Activated T-helper 1 cell treated with Interleukin-2 at 50 U/mL for 16 hours (primary cell): Measurements from ENCODE around the gene SMYD4.

ENCODE experiments used
- DNase-seq: peaks from one replicate; pipeline ENCODE4 v3.0.0-alpha.2; 2020; ENCODE audit warnings: low read depth

The SMYD4 gene

GRCh38 chr17:1730326-1731193 lies 99.1 kb downstream of the SMYD4 start:
- DNase-seq = no peak

DNA sequence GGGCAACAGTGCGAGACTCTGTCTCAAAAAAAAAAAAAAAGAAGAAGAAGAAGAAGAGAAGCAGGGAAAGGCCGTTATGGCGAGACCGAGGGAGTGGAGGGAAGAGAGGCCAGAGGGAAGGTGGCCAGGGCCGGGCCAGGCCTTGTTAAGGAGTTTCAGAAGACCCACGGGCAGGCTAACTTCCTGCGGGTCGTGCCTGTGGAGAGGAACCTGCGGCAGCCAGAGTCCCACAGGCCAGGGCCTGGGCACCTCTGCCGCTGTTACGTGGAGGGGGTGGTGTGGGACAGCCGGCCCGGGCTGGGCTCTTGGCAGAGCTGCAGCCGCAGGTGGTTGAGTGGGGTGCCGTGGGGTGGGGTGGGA lies 99.8 kb downstream of the SMYD4 start:
- no peak for DNase-seq
